ENCODE results near the gene NR2C1. TPM values are rescaled to one million over a fixed set of nuclear protein-coding genes. Genes with fewer than 3 reads are reported as not detected.
"Not testable (repeated sequence)": the region's sequence is repeated elsewhere in the genome, so short reads cannot be mapped to it uniquely, and the experiment has no call there.

Gene NR2C1
- total RNA-seq, 1 experiment from 2014 or later: 33.0 TPM

DNA sequence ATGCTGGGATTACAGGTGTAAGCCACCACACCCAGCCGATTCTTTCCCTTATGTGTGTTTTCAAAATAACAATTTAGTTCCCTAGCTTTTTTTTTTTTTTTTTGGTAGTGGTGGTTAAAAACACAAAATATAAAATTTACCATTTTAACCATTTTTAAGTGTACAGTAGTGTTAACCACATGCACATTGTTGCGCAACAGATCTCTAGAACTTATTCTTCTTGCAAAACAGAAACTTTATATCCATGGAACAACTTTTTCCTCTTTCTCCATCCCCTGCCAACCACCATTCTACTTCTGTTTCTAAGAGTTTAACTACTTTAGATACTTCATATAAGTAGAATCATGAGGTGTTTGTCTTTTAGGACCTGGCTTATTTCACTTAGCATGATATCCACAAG is 68.8 kb downstream of the NR2C1 start:
- DNase-seq (ENCODE audit: extremely low read depth, low read depth): no peak

DNA sequence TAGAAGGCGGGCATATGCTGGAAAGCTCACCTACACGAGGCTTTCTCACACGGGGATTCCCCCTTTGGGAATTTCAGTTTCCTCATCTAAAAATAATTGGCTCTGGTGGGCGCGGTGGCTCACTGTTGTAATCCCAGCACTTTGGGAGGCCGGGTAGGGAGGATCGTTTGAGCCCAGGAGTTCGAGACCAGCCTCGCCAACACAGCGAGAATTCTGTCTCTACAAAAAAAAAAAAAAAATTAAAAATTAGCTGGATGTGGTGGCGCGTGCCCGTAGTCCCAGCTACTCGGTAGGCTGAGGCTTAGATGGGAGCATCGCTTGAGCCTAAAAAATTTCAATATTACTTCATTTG is 69.5 kb downstream of the NR2C1 start:
- DNase-seq (ENCODE audit: extremely low read depth, low read depth): no peak

DNA sequence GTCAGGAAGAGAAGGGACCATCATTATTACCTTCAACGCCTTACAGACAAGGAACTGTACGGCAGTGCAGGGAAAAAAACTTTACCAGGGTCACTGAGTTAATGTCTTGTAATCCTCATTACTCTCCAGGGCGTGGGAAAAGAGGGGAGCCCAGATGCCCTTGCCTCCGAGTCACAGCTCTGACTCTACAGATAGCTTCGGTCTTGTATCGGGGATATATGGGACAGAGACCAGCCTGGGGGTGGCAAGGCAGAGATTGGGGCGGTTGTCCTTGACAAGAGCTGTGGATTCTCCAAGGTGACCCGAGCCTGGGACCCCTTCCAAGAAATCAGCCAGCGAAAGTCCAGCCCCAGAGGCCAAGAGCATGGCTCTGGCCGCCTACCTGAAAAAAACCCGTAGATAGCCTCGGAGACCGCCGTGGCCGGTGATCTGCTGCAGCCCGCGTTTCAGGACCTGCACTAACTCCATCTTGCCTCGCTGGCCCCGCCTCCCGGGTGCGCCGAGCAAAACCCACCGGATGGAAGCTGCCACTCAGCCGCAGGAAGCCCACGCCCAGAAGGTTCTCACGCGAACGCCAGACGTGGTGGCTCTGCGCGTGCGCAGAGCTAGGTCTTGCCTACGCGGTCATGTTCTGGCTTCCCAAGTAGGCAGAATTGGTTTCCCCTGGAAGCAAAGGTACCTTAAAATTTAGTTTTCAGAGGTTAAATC is 70.1 kb downstream of the NR2C1 start, which contains the start of gene NDUFA12:
TSS of gene NDUFA12 (minus strand) at position 485 of the 708 bp plus-strand sequence. CDS start at position 468, 17 bp downstream.
- DNase-seq (ENCODE audit: extremely low read depth, low read depth): peak; percentile 97

DNA sequence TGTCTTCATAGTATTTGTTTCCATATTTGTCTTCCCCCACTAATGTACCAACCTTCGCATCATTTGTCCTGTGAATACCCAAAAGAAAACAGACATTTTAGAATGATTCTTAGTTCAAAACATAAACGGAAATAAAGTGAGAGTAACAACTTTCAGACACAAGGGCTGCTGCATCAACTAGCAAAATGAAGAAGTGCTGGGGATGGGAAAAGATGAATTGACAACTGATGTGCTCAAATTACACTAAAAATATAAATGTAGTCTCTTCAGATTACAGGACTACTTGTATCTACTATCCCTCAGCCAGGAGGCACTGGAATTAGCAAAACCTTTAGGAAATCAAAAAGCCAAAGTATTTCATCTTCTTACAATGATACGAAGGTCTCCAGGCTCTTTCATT is 70.7 kb downstream of the NR2C1 start:
- DNase-seq (ENCODE audit: extremely low read depth, low read depth): no peak

DNA sequence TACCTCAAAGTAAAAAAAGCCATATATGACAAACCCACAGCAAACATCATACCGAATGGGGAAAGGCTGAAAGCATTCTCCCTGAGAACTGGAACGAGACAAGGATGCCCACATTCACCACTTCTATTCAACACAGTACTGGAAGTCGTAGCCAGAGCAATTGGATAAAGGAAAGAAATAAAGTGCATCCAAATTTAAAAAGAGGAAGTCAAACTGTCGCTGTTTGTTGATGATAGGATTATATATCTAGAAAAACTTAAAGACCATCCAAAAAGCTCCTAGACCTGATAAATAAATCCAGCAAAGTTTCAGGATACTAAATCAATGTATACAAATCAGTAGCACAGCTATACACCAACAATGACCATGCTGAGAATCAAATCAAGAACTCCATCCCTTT is 75.1 kb downstream of the NR2C1 start:
- no peak for DNase-seq (ENCODE audit: extremely low read depth, low read depth)

DNA sequence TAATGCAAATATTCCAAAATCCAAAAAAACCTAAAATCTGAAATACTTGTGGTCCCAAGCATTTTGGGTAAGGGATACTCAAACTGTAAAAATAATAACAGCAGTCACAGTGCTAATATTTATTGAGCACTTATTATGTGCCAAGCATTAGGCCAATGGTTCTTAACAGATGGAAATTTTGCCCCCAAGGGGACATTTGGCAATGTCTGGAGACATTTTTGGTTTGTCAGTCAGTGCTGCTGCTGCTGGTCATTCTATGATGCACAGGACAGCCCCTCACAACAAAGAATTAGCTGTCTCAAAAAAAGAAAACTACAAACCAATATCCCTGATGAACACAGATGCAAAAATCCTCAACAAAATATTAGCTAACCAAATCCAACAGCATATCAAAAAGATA is 75.7 kb downstream of the NR2C1 start:
- DNase-seq (ENCODE audit: extremely low read depth, low read depth): no peak

DNA sequence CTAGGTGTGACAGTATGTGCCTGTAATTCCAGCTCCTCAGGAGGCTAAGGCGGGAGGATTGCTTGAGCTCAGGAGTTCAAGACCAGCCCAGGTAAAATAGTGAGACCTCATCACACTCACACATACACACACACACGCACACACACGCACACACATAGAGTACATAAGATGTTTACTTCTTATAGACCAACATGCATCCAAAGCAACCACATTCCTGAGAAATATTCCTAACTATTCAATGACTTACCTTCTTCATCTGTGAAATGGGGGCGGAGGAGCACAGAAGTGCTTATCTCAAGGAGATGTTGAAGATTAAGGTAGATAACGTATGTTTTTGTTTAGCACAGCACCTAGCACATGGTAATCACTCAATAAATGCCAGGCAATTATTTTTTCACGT is 76.4 kb downstream of the NR2C1 start:
- DNase-seq (ENCODE audit: extremely low read depth, low read depth): no peak

DNA sequence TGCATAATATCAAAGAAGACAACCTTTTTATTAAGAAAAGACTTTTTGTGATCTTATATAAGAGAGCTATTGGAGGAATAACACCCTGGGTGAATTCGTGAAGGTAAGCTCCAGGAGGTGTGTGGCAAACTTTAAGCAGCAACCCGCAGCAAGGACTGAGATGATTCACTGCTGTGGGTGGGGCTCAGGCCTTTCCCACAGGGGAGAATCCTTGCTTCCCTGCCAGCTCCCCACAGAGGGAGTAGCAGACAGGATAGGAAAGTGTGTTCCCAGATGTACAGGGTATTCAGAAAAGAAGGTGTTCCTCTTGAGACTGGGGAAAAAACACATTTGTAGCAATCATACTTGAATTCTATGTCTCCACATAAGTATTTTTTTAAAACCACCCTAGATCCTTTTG is 79.1 kb downstream of the NR2C1 start:
- DNase-seq (ENCODE audit: extremely low read depth, low read depth): peak; percentile 26

DNA sequence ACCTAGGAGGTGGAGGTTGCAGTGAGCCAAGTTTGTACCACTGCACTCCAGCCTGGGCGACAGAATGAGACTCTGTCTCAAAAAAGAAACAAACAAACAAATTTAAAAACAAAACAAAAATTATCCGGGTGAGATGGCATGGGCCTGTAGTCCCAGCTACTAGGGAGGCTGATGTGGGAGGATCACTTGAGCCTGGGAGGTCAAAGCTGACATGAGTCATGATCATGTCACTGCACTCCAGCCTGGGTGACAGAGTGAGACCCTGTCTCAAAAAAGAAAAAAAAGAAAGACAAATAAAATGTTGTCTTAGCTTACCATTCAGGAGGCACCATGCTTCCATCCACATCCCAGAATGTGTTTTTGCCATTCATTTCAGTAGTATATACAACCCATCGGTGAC is 79.6 kb downstream of the NR2C1 start:
- DNase-seq (ENCODE audit: extremely low read depth, low read depth): not testable (repeated sequence)

DNA sequence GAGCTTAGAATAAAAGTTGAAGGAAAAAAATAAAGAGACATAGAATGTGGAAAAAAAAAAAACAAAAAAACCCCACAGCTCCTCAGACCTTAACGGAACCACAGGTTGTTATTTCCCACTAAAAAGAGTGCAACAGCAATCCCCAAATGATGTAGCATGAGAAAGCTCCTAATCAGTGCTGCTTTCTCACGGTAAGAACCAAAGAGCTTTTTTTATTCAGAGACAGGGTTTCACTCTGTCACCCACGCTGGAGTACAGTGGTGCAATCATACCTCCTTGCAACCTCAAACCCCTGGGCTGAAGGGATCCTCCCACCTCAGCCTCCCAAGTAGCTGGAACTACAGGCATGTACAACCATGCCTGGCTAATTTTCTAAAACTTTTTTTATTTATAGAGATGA is 83.2 kb downstream of the NR2C1 start:
- DNase-seq (ENCODE audit: extremely low read depth, low read depth): no peak

DNA sequence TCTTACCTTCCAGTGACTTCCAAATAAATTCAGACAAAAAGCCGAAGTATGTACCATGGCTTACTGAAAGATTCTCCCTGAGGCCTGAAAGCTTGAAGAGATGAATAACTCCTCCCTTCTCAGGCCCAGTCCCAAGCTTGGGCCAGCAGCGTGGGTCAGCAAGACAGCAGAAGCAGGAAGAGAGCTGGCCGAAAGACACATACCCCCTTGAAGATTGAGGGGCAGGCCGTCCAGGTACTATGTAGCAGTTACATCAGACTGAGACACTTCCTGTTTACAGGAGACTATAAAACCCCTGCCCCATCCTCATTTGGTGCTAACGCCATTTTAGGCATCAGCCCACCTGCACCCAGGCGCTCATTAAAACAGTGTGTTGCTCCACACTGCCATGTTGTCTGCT is 84.9 kb downstream of the NR2C1 start:
- no peak for DNase-seq (ENCODE audit: extremely low read depth, low read depth)

DNA sequence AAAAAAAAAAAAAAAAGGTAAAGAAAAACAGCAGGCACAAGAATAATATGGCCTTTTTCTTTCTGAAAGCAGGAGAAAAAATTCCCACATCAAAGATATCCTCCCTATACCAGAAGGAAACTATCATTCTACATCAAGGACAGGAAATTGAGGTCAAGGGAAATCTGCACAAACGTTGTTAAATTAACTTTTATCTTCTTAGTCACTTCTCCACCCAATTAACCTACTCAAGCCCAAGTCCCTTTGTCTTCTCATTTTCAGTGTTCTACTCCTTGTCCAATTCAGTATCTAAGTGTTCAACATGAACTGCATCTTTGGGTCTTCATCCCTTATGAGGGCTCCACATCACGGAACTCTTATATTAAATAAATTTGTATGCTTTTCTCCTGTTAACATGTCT is 85.6 kb downstream of the NR2C1 start:
- no peak for DNase-seq (ENCODE audit: extremely low read depth, low read depth)

DNA sequence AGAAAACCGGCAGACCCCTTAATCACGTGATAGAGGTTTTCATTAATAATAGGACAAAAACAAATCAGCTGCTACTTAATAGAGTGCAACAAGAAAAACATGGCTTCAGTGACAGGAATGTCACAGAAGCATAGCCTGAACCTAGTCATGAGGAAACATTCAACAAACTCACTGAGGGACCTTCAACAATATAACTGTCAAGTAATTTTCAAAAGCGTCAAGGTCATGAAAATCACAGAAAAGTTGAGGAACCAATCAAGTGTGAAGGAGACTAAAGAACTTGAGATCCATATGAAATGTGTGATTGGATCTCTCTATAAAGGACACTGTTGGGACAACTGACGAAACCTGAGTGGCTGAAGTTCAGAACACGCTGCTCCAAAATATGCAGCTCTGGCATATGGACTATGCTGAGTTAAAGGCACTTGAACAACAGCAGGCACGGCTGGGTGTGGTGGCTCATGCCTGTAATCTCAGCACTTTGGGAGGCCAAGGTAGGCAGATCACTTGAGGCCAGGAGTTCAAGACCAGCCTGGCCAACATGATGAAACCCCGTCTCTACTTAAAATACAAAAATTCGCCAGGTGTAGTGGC is 86.2 kb downstream of the NR2C1 start:
- no peak for DNase-seq (ENCODE audit: extremely low read depth, low read depth)

DNA sequence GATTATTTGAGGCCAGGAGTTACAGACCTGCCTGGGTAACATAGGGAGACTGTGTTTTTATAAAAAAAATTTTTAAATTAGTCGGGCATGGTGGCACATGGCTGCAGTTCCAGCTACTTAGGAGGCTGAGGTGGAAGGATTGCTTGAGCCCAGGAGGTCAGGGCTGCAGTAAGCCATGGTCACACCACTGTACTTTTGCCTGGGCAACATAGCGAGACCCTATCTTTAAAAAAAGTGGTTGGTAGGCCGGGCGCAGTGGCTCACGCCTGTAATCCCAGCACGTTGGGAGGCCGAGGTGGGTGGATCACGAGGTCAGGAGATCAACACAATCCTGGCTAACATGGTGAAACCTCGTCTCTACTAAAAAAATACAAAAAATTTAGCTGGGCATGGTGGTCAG is 88.3 kb downstream of the NR2C1 start:
- not testable (repeated sequence) for DNase-seq (ENCODE audit: extremely low read depth, low read depth)

DNA sequence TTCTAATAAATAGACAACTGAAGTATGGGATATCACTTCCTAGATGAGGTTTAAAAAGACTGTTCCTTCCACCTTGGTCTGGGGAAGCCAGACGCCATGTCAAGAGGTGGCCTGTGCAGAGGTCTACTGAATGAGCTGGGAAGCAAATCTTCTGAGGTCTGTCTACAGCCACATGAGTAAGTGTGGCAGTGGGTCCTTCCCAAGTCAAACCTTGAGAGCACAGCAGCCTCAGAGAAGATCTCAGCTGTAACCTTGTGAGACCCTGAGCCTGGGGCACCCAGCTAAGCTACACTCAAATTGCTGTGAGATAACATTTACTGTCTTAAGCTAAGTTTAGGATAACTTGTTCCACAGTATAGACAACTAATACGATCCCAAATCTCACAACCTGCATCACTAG is 90.1 kb downstream of the NR2C1 start:
- no peak for DNase-seq (ENCODE audit: extremely low read depth, low read depth)

DNA sequence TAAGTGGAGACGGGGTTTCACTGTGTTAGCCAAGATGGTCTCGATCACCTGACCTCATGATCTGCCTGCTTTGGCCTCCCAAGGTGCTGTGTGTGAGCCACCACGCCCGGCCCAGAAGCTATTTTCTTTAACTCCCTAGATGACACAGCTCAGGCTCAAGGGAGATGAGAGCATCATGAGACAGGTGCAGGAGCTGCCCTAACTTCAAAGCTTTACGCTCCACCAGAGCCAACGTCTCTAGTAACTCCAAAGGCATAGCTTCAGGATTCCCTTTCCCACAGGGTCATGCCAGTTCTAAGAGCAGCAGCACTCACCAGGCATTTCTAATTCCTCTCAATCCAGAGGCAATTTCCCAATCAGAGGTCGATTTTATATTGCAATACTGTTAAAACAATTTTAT is 91.0 kb downstream of the NR2C1 start:
- no peak for DNase-seq (ENCODE audit: extremely low read depth, low read depth)

DNA sequence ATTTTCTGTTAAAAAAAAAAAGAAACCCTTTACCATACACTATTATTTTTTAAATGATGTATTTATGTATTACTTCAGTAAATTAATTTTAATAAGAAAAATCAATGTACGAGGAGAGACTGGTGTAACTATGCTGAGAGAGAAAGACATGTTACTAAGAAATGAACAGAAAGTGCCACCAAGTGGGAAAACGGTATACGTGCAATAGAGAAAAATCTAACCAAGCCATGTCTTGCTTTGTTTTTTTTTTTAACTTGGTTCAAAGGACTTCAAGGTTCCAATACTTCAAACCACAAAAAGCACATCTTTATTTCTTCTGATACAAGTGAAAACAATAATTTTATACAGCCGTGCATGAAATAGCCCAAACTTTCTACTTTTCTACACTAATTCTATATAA is 92.8 kb downstream of the NR2C1 start:
- DNase-seq (ENCODE audit: extremely low read depth, low read depth): no peak

DNA sequence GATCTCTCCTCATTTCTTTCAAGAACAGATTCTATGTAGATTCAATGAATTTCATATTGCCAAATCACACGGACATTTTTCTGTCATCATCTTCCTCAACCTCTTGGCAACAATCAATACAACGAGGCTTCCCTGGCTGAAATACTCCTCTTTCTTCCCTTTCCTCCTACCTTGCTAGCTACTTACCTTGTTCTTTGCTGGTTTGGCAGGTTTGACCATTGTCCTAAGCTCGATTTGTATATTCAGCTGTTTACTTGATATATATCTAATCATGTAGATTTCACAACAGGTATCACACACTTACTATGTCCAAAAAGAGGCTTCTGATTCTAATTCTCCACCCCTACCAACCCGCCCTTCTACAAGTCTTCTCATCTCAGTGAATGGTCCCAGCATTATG is 93.5 kb downstream of the NR2C1 start:
- DNase-seq (ENCODE audit: extremely low read depth, low read depth): no peak

DNA sequence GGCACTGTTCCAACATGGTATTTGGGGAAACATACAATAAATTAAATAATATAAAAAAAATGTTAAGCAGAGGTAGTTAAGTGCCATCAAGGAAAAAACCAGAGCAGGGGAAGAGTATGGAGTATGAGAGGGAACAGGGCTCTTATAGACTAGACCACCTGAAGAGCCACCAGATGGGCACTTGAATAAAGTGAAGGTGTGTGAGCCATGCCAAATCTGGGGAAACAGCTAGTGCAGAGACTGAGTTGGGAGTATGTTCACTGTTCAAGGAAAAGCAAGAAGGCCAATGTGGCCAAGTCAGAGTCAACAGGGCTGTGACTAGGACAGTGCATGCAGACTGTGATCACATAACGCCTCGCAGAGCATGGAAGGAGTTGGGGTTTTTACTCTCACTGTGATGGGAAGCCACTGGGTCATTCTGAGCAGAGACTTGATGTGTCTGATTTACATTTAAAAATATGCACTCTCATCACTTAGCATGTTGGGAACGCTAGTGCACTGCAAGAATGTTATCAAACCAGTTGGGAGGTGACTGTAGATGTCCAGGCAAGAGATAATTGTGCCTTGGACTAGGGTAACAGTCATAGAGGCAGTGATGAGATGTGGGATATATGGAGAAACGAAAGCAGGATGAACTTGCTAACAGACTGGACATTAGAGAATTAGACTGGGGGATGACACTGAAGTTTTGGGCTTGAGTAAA is 95.5 kb downstream of the NR2C1 start:
- DNase-seq (ENCODE audit: extremely low read depth, low read depth): no peak

DNA sequence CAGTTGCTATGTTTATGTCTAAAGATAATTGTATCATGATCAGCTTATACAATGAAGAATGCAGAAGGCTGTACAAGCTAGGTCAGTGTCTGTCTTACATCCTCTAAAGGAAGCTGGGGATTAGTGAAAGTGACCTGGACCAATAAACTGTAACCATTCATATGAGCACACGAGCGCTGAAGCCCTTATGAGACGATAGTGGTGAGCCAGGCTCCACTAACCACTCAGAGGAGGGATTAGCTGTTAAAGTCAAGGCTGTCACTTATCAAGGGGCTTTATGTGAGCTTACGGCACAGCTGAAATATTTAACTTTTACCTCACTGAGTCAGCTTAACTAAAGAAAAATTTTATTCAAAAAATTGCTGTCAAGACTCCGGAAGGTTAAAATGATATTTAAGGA is 100.2 kb downstream of the NR2C1 start:
- DNase-seq (ENCODE audit: extremely low read depth, low read depth): no peak

DNA sequence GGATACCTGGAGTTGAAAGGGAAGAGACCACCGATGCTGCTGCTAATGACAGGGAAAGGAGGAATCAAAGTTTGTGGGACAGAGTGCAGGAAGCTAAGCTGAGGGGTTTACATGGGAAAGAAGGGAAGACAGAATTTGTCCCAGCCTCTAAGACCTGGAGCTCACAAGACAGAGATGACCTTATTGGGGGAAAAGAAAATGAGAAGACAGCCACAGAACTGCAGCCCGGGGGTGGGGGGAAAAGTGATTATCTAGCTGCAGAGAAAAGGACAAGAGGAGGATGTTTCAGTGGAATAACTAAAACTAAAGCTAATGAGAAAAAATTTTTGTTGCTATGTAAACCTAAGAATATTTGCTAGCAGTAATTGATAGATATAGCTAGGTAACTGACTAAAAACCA is 100.6 kb downstream of the NR2C1 start:
- no peak for DNase-seq (ENCODE audit: extremely low read depth, low read depth)

DNA sequence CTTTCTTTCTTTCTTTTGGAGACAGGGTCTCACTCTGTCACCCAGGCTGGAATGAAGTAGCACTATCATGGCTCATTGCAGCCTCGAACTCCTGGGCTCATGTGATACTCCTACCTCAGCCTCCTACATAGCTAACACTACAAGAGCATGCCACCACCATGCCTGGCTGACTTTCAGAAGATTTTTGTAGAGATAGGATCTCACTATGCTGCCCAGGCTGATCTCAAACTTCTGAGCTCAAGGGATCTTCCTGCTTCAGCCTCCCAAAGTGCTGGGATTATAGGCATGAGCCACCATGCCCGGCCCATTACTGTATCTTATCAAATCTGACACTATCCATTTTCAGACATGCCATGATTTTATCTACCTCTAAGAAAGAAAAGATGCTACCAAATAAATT is 101.5 kb downstream of the NR2C1 start:
- DNase-seq (ENCODE audit: extremely low read depth, low read depth): no peak
